Tibial nerve (tissue), 4 donors: ENCODE data around the gene ELOVL4.

Experiments used
- CTCF ChIP-seq, 5 experiments: fragments of 200-600 bp in 3 of 5; fragments of 450-650 bp in 2 of 5; sonication (generic) in 3 of 5; IDR thresholded peaks; one replicate each; pipeline ENCODE4 v1.5.1; 2016 to 2019; ENCODE audit warnings: antibody characterized with exemption in 5 of 5, mild to moderate bottlenecking in 3 of 5, moderate library complexity in 2 of 5
- EP300 ChIP-seq, 2 donors: sonication (generic); formaldehyde crosslinking; IDR thresholded peaks; one replicate each; pipeline ENCODE4 v1.6.1; 2017; ENCODE audit warnings: antibody characterized with exemption in 2 of 2, mild to moderate bottlenecking in 1 of 2

DNA sequence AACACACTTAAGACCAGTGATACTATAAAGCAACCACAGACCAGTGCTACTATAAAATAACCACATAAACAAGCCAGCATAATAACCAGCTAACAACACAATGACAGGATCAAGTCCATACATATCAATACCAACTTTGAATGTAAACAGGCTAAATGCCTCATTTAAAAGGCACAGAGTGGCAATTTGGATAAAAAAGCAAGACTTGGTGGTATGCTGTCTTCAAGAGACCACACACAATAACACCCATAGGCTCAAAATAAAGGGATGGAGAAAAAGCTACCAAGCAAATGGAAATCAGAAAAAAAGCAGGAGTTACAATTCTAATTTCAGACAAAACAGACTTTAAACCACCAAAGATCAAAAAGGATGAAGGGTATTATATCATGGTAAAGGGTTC lies 19.8 kb upstream of the ELOVL4 start:
- no peak for TF ChIP-seq CTCF (IDR thresholded peaks at IDR 0.05)
- TF ChIP-seq EP300 (IDR thresholded peaks at IDR 0.05): no peak
